ENCODE data around the gene ATAD2B.

The ATAD2B gene

GRCh38 chr2:23905155-23905554 is 21.8 kb downstream of the ATAD2B start:
- no peak for FAIRE-seq

- FAIRE-seq, result no peak
Measured at GRCh38 chr2:23904692-23905091, 22.2 kb downstream of the ATAD2B start.

- FAIRE-seq, result no peak
Measured at GRCh38 chr2:23904215-23904614, 22.7 kb downstream of the ATAD2B start.

GRCh38 chr2:23903034-23903433 is 23.9 kb downstream of the ATAD2B start:
- no peak for FAIRE-seq

GRCh38 chr2:23901966-23902846 is 24.7 kb downstream of the ATAD2B start:
- no peak for FAIRE-seq

GRCh38 chr2:23900541-23901322 is 26.2 kb downstream of the ATAD2B start:
- peak; percentile 24 for FAIRE-seq

GRCh38 chr2:23900133-23900532 is 26.8 kb downstream of the ATAD2B start:
- FAIRE-seq, result no peak

- no peak for FAIRE-seq
Measured at GRCh38 chr2:23871206-23871605, 55.7 kb downstream of the ATAD2B start.

- peak; percentile 13 for FAIRE-seq
Measured at GRCh38 chr2:23867449-23867848, 59.5 kb downstream of the ATAD2B start.

- FAIRE-seq, result no peak
Measured at GRCh38 chr2:23862716-23863426, 64.1 kb downstream of the ATAD2B start.

- FAIRE-seq, result no peak
Measured at GRCh38 chr2:23861952-23862351, 65.0 kb downstream of the ATAD2B start.

- FAIRE-seq, result no peak
Measured at GRCh38 chr2:23859983-23860382, 66.9 kb downstream of the ATAD2B start.

- no peak for FAIRE-seq
Measured at GRCh38 chr2:23859234-23859633, 67.7 kb downstream of the ATAD2B start.

GRCh38 chr2:23850564-23851256 is 76.2 kb downstream of the ATAD2B start:
- no peak for FAIRE-seq

- FAIRE-seq, result no peak
Measured at GRCh38 chr2:23844905-23845304, 82.0 kb downstream of the ATAD2B start.

GRCh38 chr2:23843051-23843976 is 83.6 kb downstream of the ATAD2B start:
- FAIRE-seq, result no peak

GRCh38 chr2:23839919-23840578 is 86.9 kb downstream of the ATAD2B start:
- no peak for FAIRE-seq

GRCh38 chr2:23838996-23839395 is 87.9 kb downstream of the ATAD2B start:
- FAIRE-seq, result no peak

- FAIRE-seq, result no peak
Measured at GRCh38 chr2:23838581-23838980, 88.3 kb downstream of the ATAD2B start.

- FAIRE-seq, result no peak
Measured at GRCh38 chr2:23837871-23838270, 89.1 kb downstream of the ATAD2B start.

- FAIRE-seq, result no peak
Measured at GRCh38 chr2:23836971-23837565, 89.9 kb downstream of the ATAD2B start.

All from islet of Langerhans (tissue), 1 donor.